ENCODE data around the gene LRRC8D.
"Not testable (repeated sequence)": the region's sequence is repeated elsewhere in the genome, so short reads cannot be mapped to it uniquely, and the experiment has no call there.

Gene LRRC8D

DNA sequence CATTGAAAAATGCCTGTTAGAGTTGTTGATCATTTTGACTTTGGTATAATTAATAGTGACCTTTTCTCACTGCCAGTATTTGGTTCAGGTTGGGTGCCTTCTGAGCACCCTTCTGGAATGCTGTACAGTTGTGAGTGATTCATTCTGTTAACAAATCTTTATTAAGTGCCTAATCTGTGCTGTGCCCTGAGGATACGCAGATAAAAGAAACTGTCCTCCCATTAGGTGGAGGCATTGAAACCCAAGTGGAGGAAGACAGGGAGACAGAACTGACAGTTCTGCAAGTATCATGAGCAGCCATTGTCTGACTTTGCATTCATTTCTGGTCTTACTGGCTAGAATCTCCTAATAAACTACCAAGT, 97.9 kb downstream of the LRRC8D start:
- no peak for DNase-seq

DNA sequence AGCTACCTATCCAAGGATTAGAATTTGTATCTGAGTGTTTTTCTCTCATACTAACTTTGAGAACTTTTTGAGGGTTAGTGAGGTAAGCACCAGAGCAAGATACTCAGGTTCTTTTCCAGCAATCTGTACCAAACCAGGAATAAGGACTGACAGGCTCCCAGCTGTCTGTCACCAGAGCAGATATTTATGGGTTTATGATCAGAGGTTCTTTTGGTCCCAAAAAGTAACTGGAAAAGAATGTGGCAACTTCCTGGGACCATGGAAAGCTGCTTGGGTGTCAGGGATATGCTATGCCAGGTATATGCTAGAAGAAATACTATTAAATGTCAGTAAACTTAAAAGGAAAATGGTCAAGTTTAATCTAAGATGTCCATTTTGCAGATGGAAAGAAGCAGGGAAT, 98.3 kb downstream of the LRRC8D start:
- DNase-seq: no peak

DNA sequence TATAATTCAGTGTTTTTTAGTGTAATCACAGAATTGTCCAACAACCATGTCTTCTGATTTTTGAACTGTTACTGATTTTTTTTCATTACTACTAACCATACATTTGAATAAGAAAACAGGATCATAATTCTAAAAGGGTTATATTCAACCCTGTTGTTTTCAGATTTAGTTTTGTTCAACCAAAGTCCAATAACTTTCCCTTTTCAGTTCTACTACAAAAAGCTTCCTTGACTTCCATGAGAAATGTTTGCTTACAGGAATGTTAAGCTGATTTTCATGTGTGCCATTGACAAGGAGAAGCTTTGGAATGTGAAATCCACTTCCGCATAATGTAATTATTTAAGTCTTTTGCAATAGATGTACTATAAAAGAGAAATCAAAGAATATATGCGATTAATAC, 102.1 kb downstream of the LRRC8D start:
- DNase-seq: no peak

DNA sequence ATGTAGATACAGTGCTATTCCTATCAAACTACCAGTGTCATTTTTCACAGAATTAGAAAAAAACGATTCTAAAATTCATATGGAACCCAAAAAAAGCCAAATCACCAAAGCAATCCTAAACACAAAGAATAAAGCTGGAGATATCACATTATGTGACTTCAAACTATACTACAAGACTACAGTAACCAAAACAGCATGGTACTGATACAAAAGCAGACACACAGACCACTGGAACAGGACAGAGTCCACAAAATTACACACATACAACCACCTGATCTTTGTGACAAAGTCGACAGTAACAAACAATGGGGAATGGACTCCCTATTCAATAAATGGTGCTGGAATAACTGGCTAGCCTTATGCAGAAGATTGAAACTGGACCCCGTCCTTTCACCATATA, 102.7 kb downstream of the LRRC8D start:
- no peak for DNase-seq

DNA sequence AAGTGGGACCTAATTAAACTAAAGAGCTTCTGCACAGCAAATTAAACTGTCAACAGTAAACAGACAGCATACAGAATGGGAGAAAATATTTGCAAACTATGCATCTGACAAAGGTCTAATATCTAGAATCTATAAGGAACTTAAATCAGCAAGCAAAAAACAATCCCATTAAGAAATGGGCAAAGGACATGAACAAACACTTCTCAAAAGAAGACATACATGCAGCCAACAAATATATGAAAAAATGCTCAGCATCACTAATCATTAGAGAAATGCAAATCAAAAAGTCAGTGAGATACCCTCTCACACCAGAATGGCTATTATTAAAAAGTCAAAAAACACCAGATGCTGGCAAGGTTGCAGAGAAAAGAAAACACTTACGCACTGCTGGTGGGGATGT, 103.2 kb downstream of the LRRC8D start:
- not testable (repeated sequence) for DNase-seq

DNA sequence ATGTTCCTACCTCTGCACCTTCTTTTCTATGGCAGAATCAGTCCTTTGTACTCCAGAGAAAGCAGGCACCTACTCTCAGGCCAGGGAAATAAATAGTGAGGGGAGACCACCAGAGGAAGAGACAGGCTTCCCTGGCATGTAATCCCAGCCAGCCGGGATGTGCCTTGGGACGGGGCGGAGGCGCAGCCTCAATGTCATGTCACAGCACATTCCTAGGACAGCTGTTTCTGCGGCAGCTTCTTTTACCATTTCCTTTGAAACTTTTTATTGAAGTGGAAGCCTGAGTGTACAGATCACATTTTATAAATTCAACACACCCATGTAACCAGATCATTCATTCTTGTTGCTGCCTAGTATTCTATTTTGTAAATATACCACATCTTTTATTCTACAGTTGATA, 106.2 kb downstream of the LRRC8D start:
- no peak for DNase-seq

DNA sequence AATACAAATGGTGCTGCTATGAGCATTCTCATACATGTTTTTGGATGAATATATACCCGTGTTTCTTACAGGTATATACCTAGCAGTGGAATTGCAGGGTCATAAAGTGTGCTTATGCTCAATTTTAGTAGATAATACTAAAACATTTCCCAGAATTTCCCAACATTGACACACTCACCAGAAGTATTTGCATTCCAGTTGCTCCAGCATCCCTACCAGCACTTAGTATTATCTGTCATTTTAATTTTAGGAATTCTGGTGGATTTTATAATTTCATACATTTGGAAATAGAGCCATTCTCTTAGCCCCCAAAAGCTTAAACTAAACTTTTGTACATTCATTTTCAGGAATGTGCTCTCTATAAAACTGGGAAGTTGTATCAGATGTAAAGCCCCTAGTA, 106.6 kb downstream of the LRRC8D start:
- no peak for DNase-seq

DNA sequence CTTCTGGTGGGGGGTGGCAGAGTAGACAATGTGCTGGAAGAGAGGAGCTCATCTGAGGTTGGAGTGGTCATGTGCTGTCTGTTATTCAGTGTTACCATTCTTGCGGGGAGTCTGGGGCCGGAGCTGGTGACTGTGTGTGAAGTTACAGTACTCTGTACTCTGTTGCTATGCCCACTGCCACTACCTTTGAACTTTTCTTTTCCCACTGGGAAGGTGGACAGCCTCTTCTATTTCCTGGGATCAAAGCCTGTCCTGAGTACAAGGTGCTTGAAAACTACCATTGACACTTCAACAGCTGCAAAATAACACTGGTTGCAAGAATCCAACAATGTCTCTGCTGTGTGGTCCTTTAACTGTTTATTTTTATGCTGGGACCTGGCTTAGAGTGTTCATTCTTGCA, 107.7 kb downstream of the LRRC8D start:
- DNase-seq: no peak

DNA sequence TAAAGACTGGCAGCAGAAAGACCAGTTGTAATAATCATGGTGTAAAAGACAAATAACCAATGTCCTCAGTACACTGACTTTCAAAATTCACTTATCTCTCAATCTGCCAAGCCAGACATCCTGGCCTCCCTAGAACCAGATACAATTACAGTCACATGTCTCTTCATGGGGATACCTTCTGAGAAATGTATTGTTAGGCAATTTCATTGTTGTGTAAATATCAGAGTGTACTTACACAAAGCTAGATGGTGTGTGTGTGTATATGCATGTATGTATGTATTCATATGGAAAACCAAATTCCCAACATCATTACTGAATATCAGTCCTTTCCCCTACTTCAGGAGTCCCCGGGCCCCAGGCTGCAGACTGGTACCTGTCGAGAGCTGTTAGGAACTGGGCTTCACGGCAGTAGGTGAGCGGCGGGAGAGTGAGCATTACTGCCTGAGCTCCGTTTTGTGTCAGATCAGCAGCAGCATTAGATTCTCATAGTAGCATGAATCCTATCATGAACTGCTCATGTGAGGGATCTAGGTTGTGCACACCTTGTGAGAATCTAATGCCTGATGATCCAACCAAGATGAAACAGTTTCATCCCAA, 108.7 kb downstream of the LRRC8D start:
- DNase-seq: no peak

DNA sequence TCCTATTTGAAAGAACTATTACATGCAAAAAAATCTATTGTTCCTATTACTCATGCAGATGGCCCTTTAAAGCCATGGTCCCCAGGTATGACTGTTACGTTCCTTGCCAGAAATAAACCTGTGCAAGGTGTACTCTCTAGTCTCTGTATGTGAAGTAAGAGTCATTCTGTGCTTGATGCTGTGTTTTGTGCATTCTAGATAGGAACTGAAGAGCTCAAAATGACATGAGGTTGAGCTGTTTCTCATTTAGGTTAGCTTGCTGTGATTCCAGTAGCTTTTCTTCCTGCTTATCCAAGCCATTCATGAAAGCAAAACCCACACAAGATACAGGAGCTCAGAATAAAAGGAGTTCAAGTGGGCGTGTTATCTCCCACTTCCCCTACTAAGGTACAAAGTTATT, 109.7 kb downstream of the LRRC8D start:
- no peak for DNase-seq

DNA sequence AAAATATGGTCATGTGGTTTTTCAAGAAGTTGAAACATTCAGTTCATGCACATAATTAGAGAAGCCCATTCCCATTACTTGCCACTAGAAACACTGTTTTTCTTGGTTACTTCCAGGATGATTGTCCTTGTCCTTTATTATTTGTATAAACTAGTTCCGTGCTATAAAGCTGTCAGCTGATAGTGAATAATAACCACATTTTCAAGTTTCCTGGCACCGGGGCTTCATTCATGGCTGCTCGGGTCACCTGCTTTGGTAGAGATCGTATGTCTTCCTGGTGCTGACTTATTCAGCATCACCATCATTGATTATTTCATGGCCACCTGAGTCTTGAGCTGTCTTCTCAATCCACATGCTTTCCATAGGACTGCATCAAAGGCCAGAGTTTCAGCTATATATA, 111.1 kb downstream of the LRRC8D start:
- no peak for DNase-seq

DNA sequence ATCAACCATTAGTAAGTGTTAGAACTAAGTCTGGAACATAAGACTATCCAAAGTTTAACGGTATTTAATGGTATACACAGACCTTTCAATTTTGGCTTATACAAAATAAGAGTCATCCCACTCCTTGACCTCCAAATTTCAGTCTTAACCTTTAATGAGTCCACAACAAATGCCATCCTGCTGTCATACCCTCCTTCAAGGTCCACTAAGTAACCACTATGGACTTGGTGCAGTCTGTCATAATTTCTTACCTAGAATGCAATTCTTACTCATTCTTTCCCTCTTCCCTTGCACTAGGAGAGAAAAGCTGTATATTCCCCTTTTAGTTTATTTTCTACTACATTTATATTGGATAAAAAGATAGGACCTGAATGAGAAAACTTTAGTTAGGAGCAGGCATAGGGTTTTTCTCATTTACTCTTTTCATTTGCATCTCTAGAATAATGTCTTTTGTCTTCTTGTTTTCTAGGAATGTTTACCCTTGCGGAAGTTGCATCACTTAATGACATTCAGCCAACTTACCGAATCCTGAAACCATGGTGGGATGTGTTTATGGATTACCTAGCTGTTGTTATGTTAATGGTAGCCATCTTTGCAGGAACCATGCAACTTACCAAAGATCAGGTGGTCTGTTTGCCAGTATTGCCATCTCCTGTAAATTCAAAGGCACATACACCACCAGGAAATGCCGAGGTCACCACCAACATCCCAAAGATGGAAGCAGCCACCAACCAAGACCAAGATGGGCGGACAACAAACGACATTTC, 111.9 kb downstream of the LRRC8D start:
- DNase-seq: no peak

DNA sequence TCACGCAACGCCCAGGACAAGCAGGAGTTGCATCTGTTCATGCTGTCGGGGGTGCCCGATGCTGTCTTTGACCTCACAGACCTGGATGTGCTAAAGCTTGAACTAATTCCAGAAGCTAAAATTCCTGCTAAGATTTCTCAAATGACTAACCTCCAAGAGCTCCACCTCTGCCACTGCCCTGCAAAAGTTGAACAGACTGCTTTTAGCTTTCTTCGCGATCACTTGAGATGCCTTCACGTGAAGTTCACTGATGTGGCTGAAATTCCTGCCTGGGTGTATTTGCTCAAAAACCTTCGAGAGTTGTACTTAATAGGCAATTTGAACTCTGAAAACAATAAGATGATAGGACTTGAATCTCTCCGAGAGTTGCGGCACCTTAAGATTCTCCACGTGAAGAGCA, 113.6 kb downstream of the LRRC8D start:
- no peak for DNase-seq

DNA sequence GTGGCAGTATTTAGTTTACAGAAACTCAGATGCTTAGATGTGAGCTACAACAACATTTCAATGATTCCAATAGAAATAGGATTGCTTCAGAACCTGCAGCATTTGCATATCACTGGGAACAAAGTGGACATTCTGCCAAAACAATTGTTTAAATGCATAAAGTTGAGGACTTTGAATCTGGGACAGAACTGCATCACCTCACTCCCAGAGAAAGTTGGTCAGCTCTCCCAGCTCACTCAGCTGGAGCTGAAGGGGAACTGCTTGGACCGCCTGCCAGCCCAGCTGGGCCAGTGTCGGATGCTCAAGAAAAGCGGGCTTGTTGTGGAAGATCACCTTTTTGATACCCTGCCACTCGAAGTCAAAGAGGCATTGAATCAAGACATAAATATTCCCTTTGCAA, 114.4 kb downstream of the LRRC8D start:
- DNase-seq: no peak

DNA sequence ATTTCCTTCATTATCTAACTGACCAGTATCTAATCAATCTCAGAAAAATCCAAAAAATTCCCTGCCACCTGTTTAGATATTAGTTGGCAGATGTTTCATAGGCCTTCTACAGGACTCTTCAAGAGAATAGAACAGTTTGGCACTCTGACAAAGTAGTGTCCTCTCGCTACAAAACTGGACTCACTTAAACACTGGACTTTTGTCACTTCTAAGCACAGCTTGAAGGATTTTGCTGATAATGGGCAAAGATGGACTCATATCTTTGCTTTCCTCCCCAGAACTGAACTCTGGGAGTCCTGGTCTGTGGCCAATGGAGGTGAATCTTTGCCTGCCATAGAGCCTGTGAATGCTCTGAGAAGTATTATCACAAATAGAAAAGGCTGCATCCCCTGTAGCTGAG, 115.9 kb downstream of the LRRC8D start:
- DNase-seq: no peak

DNA sequence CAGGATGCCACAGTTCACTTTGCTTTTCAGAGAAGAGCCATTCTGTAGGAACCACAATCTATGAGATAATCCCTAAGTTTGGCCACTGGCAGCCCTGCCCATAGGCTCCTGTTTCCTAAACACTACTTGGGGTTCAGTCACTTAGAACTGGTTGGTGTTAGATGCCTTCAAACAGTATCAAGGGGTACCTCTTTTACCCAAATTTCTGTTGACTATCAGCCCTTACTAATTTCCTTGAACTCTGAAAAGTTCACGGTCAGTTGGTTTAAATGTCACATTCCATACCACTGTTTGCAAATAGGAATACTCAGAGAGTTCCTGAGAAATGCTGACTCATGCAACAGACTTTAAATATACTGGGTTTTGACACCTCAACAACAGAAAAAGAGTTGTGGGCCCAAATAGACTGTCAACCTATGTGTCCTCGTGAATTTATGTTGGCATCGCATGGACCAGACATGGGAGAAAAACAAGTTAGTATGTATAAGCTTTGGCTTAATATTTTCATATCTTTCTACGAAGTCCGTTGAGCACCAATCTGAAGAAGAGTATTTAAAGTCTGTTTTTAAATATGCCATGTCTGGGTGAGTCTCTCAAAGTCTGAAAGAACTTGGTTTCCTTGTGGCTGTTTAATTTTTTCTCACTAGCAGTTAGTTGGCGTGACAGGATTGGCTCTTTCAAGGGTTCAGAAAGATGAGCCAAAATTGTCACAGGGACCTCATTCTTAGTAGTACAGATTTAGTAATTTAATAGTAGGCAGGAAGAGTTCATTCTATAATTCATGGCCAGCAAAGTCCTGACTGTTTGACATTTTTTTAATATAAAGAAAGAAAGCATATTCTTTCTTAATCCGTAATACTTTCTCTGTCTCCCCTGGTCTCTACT, 117.6 kb downstream of the LRRC8D start:
- DNase-seq: no peak

DNA sequence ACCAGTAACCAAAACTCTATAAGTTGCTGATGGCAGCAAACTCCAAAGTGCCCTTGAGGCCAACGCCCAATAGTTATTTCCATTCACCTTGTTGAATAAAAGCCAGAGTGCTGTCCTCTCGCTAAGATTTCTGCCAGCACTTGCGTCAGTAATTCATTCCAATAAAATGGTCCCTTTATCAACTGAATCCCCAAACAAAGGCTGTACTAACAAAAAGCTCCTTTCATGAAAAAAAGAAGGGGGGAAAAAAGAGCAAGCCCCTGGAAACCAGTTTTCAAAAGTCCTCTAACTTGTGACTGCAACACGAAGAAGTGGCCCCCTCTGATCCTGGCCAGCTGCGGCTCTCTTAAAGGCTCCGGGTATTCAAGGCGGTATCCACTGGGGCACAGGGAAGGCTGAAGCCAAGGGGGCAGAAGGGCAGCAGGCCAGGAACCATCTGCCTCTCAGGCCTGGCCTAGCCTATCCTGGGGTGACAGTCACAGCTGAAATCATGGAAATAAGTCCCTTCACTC, 118.3 kb downstream of the LRRC8D start:
- no peak for DNase-seq

DNA sequence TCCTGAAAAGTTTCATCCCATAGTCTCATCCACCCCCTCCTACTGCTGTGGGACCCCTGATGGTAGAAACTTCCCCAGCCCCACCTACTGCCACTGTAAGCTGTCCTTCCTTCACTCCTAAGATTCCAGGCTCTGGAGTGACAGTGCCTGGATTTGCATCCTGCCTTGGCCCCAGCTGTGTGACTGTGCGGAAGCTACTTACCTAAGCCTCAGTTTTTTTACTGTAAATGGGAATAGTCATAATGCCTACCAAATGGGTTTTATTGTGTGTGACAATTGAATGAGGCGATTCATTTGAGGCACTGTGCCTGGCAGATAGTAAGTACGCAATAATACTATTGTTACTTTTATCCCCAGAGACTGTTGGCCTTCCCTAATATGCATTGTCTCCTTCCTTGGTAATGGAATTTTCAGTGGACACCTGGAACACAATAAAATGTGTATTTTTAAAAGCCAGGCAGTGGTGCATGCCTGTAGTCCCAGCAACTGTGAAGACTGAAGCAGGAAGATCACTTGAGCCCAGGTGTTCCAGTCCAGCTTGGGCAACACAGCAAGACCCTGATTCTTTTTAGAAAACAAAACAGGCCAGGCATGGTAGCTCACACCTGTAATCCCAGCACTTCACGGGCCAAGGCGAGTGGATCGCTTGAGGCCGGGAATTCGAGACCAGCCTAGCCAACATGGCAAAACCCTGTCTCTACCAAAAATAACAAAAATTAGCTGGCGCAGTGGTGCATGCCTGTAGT, 119.0 kb downstream of the LRRC8D start:
- DNase-seq: no peak

DNA sequence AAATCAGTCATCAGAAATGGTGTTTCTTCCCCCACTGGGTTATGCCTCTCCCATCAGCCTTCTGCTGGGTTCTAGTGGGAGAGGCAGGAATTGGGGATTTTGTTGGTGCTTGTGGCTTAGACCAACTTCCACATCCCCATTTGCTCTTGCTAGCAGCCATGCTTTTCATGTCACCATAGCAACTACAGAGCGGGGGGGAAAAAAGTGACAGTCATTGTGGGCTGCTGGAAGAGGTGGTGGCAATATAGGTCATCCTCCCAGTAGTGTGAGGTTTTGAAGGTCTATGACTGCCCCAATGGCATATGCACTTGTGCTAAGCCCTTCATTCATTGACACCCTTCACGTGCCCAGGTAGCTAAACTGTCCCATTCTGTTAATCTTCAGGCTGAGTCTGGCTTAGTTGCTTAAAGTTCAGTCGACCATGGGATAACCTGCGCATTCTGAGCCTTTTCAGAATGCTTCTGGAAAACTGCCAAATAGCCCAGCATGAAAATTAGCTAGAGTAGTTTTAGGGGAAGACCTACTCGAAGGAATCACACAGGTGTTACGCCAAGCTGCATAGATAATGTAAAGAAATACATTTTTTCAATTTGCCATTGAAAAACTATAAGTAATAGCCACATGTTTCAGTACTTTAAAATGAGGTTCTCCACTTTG, 120.4 kb downstream of the LRRC8D start:
- peak; percentile 17 to 20 for DNase-seq

DNA sequence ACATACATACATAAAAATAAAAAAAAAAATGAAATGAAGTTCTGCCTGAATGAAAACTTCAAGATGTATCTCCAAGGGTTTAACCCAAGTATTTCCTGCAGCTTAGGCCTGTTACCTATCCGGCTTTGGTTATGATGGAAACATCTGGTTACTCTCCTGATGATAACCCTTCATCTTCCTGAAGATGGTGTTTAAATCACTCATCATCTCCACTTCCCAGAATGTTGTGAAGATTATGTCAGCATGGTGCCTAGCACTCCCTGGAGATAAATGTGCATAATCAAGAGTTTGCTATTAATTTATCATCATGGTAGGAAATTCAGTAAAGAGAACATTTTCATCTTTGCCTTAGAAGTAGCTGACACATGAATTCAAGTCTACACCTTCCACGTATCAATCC, 121.2 kb downstream of the LRRC8D start:
- no peak for DNase-seq

DNA sequence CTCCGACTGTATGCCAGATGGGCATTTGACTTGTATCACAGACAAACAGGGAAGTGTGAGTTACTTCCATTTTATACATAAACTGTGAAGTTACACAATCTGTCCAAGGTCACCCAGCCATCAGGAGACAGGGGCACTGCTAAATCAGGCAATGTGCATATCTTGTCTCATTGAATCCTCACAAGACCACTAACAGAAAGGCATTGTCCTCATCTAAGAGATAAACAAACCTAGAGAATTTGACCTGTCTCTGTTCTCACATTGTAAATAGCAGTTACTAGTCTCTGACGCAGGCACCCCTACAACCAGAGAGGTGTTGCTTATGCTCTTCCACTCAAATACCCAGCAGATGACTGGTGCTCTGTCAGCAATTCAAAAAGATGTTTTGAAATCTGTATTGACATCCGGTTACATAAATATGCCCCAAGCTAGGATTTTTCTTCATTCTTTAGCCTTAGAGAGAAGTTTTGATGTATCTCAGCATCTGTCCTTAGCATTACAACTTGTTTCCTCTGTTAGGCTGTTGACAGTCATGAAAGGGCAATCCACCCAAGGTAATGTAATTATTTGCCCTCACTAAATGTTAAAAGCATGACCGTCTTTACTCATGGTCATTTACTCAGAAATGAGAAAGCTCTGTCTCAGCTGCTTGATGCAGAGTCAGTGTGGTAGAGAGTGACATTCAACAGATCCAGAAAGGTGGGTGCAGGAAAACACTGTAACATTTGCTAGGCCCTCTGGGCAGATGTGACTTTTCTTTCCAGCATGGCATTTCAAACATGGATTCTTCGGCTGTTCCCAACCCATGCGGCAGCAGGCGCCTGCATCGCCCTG, 122.2 kb downstream of the LRRC8D start:
- no peak for DNase-seq

All from Kasumi-1 (cell line).